Measurements from ENCODE around the gene AQP3.

- no peak for TF ChIP-seq EP300 (IDR thresholded peaks at IDR 0.05)
- TF ChIP-seq CTCF (IDR thresholded peaks at IDR 0.05): no peak
- TF ChIP-seq POLR2A (IDR thresholded peaks at IDR 0.05): no peak
- TF ChIP-seq POLR2AphosphoS5 (IDR thresholded peaks at IDR 0.05): no peak
Measured at GRCh38 chr9:33419708-33420303, 27.6 kb downstream of the AQP3 start.
